HFF-Myc (cell line): ENCODE data around the gene ARPP19.
A peak's percentile ranks its signal among the peaks of the same experiment; 100 is the strongest.
"Not testable (repeated sequence)": the region's sequence is repeated elsewhere in the genome, so short reads cannot be mapped to it uniquely, and the experiment has no call there.

Source experiments
- DNase-seq: peaks from one replicate; pipeline ENCODE4 v3.0.0-alpha.2; 2011; ENCODE audit warnings: low read depth; ENCODE audit errors: extremely low read depth
- H3K4me3 ChIP-seq: replicated peaks from 2 replicates; pipeline ENCODE4 v1.5.1; 2011; ENCODE audit warnings: low read depth, mild to moderate bottlenecking, control low read depth, low read length
- TF ChIP-seq, protein P1 (sequence below): IDR thresholded peaks from 2 replicates; pipeline ENCODE4 v1.5.1; 2012; ENCODE audit warnings: mild to moderate bottlenecking, low read depth, low read length, control low read depth; ENCODE audit errors: missing control alignments

Gene ARPP19

DNA sequence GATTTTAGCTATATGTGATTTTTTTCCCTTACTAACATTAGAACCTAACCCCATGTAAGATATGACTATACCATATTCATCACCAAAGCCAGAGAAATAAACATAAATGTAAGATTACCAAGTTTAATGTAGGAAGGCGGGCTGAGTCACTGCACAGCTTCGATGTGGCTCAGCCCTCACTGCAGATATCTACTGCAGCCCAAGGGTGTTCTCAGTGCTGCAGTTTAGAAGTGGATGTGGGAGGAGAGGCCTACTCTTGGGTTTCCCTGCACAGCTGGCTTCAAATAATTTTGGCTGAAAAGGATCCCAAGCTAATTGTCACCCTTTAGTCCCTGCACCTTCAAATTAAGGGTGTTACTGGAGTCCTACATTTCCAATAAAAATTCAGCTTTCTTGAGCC lies 9.3 kb downstream of the ARPP19 start:
- no peak overlapping the region for H3K4me3 ChIP-seq
- no peak for DNase-seq
- TF ChIP-seq, protein P1, sequence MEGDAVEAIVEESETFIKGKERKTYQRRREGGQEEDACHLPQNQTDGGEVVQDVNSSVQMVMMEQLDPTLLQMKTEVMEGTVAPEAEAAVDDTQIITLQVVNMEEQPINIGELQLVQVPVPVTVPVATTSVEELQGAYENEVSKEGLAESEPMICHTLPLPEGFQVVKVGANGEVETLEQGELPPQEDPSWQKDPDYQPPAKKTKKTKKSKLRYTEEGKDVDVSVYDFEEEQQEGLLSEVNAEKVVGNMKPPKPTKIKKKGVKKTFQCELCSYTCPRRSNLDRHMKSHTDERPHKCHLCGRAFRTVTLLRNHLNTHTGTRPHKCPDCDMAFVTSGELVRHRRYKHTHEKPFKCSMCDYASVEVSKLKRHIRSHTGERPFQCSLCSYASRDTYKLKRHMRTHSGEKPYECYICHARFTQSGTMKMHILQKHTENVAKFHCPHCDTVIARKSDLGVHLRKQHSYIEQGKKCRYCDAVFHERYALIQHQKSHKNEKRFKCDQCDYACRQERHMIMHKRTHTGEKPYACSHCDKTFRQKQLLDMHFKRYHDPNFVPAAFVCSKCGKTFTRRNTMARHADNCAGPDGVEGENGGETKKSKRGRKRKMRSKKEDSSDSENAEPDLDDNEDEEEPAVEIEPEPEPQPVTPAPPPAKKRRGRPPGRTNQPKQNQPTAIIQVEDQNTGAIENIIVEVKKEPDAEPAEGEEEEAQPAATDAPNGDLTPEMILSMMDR: no peak

DNA sequence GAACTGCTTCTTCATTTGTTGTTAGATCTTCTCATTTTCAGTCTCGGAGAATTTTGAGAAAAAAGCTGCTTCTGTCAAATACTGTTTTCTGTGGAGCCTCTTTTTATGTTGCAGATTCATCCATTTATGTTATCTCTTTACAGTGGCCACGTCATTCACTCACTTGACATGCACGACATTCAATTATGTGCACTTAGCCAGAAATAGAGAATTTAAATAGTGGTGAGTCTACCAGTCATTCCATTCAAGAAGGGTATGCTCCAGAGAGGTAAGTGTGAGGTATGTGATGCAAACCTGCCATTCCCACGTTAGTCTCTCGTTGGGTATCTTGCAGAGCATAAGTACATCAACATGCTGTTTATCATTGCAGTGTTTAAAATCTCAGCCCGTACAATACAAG lies 9.8 kb downstream of the ARPP19 start:
- no peak overlapping the region for H3K4me3 ChIP-seq
- no peak for DNase-seq
- TF ChIP-seq, protein P1: no peak

DNA sequence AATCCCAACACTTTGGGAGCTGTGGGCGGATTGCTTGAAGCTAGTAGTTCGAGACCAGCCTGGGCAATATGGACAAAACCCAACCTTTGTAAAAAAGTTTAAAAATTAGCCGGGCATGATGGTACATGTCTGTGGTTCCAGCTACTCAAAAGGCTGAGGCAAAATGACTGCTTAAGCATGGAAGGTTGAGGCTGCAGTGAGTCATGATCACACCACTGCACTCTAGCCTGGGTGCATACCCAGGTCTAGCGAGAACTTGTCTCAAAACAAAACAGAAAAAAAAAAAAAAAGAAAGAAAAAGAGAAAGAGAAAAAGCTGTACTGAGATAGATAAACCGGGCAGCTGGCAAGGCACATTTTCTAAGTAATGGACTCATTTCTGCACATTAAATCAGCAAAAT lies 10.6 kb downstream of the ARPP19 start:
- peak; percentile 36 for DNase-seq
- H3K4me3 ChIP-seq: no peak overlapping the region
- TF ChIP-seq, protein P1: no peak

DNA sequence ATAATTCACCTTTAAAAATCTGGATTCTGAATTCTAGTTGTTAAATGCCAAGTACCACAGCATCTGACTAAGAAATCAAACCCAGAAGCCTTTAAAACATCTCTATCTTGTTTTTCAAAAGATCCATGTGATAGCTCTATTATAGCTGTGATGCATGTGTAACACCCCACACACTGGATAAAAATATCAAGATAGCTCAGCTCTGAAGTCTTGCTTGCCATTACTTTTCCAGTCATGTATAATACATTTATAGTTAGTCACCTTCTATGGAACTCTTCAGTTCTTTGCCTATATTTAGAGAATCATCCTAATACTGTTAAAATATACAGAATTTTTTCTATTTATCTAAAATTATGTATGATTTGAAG lies 11.6 kb downstream of the ARPP19 start:
- H3K4me3 ChIP-seq: no peak overlapping the region
- TF ChIP-seq, protein P1: no peak
- no peak for DNase-seq

DNA sequence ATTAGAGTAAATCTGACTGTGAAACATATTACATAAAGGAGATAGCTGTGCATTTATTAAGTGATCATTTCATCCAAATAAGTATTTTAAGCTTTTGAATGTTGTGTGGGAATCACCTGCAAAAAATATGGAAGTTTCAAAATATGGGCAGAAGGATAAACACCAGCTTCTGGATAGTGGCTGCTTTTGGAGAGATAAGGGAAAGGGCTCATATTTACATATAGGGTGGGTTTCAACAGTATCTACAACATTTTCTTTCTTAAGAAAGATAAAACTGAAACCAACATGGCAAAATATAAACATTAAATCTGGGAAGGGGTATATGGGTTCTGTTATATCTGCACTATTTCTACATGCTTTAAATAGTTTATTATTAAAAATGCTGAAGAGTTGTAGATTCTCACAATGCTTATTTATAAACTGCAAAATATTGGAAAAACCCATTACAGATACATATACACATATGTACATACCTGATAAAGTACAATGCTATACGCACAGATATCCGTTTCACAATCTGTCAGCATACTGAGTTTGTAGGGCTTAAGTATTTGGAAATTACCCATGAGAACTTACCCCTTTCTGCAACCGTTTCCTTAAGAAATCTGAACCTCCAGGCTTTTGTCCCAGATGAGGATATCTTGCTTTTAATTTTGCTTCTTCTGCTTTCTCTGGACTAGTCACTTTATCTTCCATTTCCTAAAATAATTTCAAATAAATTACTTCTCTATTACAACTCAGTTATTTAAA lies 12.1 kb downstream of the ARPP19 start:
- TF ChIP-seq, protein P1: no peak
- no peak for DNase-seq

DNA sequence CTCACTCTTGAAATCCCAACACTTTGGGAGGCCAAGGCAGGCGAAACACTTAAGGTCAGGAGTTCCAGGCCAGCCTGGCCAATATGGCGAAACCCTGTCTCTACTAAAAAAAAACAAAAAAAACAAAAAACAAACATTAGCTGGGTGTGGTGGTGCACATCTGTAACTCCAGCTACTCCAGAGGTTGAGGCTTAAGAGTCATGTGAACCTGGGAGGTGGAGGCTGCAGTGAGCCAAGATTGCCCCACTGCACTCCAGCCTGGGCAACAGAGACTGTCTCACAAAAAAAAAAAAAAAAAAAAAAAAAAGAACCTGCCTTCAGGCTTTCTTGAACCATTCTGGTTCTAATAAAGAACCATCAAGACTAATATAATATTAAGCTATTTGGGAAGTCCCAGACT lies 16.5 kb downstream of the ARPP19 start:
- DNase-seq: no peak

More for the DNA sequence above, 12.1 kb downstream of the ARPP19 start:
- H3K4me3 ChIP-seq: no peak overlapping the region

DNA sequence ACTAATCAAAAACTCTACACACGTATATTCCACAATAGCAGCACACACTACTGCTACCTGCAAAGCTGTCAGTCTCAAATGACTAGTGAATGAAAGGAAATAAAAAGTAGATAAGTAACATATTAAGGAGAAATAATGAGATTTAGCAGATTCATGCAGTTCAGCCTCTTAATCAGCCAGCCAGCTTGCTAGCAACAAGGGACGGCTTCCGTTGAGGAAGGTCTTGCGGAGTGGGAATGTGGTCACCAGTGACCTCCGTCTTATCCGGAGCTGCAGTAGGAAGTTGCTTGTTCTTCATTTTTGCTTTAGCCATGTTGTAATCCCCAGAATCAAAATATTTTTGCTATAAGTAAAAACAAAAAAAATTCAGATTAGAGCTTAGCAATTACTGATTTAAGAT lies 17.1 kb downstream of the ARPP19 start:
- no peak for DNase-seq
- TF ChIP-seq, protein P1: no peak
- H3K4me3 ChIP-seq: no peak overlapping the region

More for the DNA sequence above, 16.5 kb downstream of the ARPP19 start:
- TF ChIP-seq, protein P1: no peak
- H3K4me3 ChIP-seq: no peak overlapping the region

DNA sequence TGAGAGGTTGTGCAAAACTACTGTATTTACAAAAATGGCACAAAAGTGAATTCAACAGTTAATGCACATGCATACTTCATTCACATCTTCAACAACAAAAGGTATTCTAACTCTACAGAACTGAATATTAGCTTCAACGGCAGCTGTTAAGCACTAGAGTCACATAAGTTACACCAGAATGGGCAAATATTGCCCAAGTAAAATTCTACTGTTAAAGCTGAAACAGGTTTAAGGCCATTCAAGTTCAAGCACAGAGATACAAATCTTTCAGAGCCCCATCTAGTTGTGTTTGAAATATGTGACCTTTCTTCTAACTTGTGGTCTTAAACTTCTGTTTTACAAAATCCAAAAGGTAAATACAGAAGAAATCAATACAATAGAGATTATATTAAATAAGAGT lies 17.6 kb downstream of the ARPP19 start:
- not testable (repeated sequence) for DNase-seq, H3K4me3 ChIP-seq
